Ishikawa (cell line): ENCODE data around the gene WDR18.

ENCODE experiments used
- CEBPB ChIP-seq: IDR thresholded peaks from 2 replicates; pipeline ENCODE4 v1.6.1; 2012
- CREB1 ChIP-seq: IDR thresholded peaks from 2 replicates; pipeline ENCODE4 v1.6.1; 2012; ENCODE audit warnings: low read depth
- EGR1 ChIP-seq: IDR thresholded peaks from 2 replicates; pipeline ENCODE4 v1.6.1; 2012
- EP300 ChIP-seq: IDR thresholded peaks from 2 replicates; pipeline ENCODE4 v1.6.1; 2012; ENCODE audit warnings: borderline replicate concordance
- RAD21 ChIP-seq: IDR thresholded peaks from 2 replicates; pipeline ENCODE4 v1.6.1; 2012; ENCODE audit warnings: low read depth
- REST ChIP-seq: IDR thresholded peaks from 2 replicates; pipeline ENCODE4 v1.6.1; 2012; ENCODE audit warnings: low read depth, mild to moderate bottlenecking
- TAF1 ChIP-seq: IDR thresholded peaks from 2 replicates; pipeline ENCODE4 v1.6.1; 2012; ENCODE audit warnings: low read depth, mild to moderate bottlenecking
- TCF12 ChIP-seq: IDR thresholded peaks from 2 replicates; pipeline ENCODE4 v1.6.1; 2012; ENCODE audit warnings: low read depth
- TF ChIP-seq, protein P1 (sequence below): IDR thresholded peaks from 2 replicates; pipeline ENCODE4 v1.6.1; 2012

GRCh38 chr19:980133-980998, 3.8 kb upstream of the WDR18 start:
- no peak for TF ChIP-seq TAF1
- no peak for TF ChIP-seq EP300
- no peak for TF ChIP-seq EGR1
- TF ChIP-seq, protein P1, sequence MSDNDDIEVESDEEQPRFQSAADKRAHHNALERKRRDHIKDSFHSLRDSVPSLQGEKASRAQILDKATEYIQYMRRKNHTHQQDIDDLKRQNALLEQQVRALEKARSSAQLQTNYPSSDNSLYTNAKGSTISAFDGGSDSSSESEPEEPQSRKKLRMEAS, result no peak; the same call in 1 of the 2 replicates
- TF ChIP-seq TCF12, result no peak
- no peak for TF ChIP-seq RAD21
- TF ChIP-seq CEBPB, result no peak
- TF ChIP-seq CREB1, result no peak
- TF ChIP-seq REST, result no peak
